Neutrophil (primary cell): Measurements from ENCODE around the gene CEP89.

Experiments
- H3K27ac ChIP-seq: fragments of 200-600 bp; sonication (generic); 2 replicates; pipeline ENCODE4 v1.5.1; 2016; ENCODE audit warnings: mild to moderate bottlenecking, moderate library complexity
- H3K27me3 ChIP-seq: fragments of 200-600 bp; sonication (generic); 2 replicates; pipeline ENCODE4 v1.6.0; 2016; ENCODE audit warnings: mild to moderate bottlenecking
- H3K36me3 ChIP-seq: fragments of 200-600 bp; sonication (generic); 2 replicates; pipeline ENCODE4 v1.5.1; 2017
- H3K4me1 ChIP-seq, 2 experiments: fragments of 200-600 bp in 1 of 2; sonication (generic) in 1 of 2; 1 replicate in 1 of 2; 2 replicates in 1 of 2; pipeline versions ENCODE4 v1.5.1 to v1.6.1; 2013 to 2016; ENCODE audit warnings: low read depth in 1 of 2, low read length in 1 of 2, mild to moderate bottlenecking in 1 of 2, moderate library complexity in 1 of 2; ENCODE audit not compliant: control insufficient read depth in 1 of 2, insufficient read depth in 1 of 2
- H3K4me3 ChIP-seq, 2 experiments: fragments of 200-600 bp in 1 of 2; sonication (generic) in 1 of 2; 1 replicate in 1 of 2; 2 replicates in 1 of 2; pipeline ENCODE4 v1.5.1; 2013 to 2016; ENCODE audit warnings: low read depth in 1 of 2, low read length in 1 of 2, mild to moderate bottlenecking in 1 of 2, moderate library complexity in 1 of 2
- H3K9me3 ChIP-seq: fragments of 200-600 bp; sonication (generic); 2 replicates; pipeline ENCODE4 v1.5.1; 2016
- TF ChIP-seq, protein P1 (sequence below): fragments of 200-600 bp; sonication (generic); IDR thresholded peaks from 2 replicates; pipeline ENCODE4 v1.5.1; 2016; ENCODE audit warnings: antibody characterized with exemption

CEP89 gene

DNA sequence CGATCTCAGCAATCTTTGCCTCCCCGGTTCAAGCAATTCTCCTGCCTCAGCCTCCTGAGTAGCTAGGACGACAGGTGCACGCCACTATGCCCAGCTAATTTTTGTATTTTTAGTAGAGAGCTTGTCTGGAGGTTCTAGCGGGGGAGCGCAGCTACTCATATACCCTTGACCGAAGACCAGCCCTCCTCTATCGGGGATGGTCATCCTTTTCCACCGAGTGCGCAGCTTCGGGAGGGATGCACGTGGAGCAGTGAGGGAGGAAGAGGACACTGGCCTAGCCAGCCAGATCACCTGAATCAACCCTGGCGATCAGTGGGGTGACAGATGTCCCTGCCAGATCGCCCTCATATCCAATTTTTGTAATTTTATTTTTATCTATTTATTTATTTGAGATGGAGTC is 109.0 kb downstream of the CEP89 start:
- H3K36me3 ChIP-seq, result no peaks in the 10 kb centered on the region
- H3K9me3 ChIP-seq, result no peaks in the 10 kb centered on the region
- no peak overlapping the region for H3K27ac ChIP-seq
- no peaks in the 10 kb centered on the region for H3K4me1 ChIP-seq
- TF ChIP-seq, protein P1, sequence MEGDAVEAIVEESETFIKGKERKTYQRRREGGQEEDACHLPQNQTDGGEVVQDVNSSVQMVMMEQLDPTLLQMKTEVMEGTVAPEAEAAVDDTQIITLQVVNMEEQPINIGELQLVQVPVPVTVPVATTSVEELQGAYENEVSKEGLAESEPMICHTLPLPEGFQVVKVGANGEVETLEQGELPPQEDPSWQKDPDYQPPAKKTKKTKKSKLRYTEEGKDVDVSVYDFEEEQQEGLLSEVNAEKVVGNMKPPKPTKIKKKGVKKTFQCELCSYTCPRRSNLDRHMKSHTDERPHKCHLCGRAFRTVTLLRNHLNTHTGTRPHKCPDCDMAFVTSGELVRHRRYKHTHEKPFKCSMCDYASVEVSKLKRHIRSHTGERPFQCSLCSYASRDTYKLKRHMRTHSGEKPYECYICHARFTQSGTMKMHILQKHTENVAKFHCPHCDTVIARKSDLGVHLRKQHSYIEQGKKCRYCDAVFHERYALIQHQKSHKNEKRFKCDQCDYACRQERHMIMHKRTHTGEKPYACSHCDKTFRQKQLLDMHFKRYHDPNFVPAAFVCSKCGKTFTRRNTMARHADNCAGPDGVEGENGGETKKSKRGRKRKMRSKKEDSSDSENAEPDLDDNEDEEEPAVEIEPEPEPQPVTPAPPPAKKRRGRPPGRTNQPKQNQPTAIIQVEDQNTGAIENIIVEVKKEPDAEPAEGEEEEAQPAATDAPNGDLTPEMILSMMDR, result no peak
- no peaks in the 10 kb centered on the region for H3K27me3 ChIP-seq
- H3K4me3 ChIP-seq, result no peak overlapping the region

DNA sequence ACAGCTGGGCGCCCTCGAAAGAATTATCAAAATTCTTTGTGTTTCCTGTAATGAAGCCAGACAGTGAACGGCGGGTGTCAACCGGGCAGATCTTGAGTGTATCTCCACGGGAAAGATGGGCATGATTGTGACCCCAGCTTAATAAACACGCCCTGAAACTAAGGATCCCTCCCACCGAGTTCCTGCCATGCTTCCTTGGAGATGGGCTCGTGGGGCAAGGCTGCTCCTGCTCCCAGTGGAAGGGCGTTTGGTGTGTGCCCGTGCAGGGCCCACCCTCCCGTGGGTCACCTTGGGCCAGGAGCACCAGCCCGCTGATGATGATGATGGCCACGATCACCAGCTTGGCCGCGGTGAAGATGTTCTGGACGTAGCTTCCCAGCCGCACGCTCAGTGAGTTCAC is 109.6 kb downstream of the CEP89 start:
- no peak overlapping the region for H3K27ac ChIP-seq
- no peaks in the 10 kb centered on the region for H3K9me3 ChIP-seq
- no peak overlapping the region for H3K4me3 ChIP-seq
- no peaks in the 10 kb centered on the region for H3K27me3 ChIP-seq
- H3K36me3 ChIP-seq, result no peaks in the 10 kb centered on the region
- no peaks in the 10 kb centered on the region for H3K4me1 ChIP-seq
- TF ChIP-seq, protein P1, result no peak

DNA sequence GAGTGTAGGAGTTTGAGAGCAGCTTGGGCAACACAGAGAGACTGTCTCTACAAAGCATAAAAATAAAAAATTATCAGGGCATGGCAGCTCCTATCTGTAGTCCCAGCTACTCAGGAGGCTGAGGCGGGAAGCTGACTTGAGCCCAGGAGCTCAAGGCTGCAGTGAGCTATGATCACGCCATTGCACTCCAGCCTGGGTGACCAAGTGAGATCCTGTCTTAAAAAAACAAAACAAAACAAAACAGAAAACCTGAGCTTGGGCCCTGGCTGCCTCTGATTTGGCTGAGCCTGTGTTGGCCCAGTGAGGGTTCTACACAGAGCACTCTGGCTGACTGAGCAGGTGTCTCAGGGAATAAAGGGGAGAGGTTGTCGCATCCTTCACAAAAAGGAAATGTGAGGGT is 110.2 kb downstream of the CEP89 start:
- no peaks in the 10 kb centered on the region for H3K27me3 ChIP-seq
- H3K36me3 ChIP-seq, result no peaks in the 10 kb centered on the region
- H3K4me3 ChIP-seq, result no peak overlapping the region
- H3K4me1 ChIP-seq, result no peaks in the 10 kb centered on the region
- TF ChIP-seq, protein P1, result no peak
- no peaks in the 10 kb centered on the region for H3K9me3 ChIP-seq
- H3K27ac ChIP-seq, result no peak overlapping the region

DNA sequence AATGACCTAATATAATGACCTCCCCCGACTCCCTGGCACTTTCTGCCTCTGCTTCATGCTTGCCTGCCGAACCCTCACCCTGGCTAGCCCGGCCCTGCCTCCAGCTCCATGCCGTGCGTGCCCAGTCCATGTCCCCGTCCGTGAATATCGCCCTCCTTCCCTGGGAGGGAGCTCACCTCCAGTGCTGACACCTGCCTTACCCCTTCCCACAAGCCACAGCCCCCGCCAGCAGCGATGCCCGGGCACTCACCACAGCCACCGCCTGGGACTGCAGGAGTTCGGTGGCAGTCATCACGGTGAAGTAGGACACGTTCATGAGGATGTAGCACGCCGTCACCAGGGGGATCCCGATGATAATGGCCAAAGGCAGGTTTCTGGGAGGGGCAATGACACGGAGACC is 112.2 kb downstream of the CEP89 start:
- TF ChIP-seq, protein P1, result no peak
- H3K9me3 ChIP-seq, result no peaks in the 10 kb centered on the region
- H3K4me3 ChIP-seq, result no peak overlapping the region
- no peaks in the 10 kb centered on the region for H3K27me3 ChIP-seq
- no peaks in the 10 kb centered on the region for H3K36me3 ChIP-seq
- no peaks in the 10 kb centered on the region for H3K4me1 ChIP-seq
- no peak overlapping the region for H3K27ac ChIP-seq

DNA sequence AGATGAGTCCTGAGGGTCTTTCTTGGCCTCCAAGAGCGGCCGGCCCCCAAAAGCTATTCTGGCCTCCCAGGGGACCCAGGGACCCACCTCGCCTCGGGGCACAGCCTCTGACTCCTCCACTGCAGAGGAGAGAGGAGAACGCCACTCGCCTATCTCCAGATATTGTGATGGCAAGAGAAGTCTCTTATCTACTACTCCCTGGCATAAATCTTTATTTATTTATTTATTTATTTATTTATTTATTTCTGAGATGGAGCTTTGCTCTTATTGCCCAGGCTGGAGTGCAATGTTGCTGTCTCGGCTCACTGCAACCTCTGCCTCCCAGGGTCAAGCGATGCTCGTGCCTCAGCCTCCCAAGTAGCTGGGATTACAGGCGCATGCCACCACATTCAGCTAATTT is 113.2 kb downstream of the CEP89 start:
- Histone ChIP-seq H3K4me3 (no peak overlapping the region), H3K27me3 (no peaks in the 10 kb centered on the region), H3K9me3 (no peaks in the 10 kb centered on the region), H3K4me1 (no peaks in the 10 kb centered on the region), H3K27ac (no peak overlapping the region), H3K36me3 (no peaks in the 10 kb centered on the region)
- TF ChIP-seq, protein P1, result no peak

DNA sequence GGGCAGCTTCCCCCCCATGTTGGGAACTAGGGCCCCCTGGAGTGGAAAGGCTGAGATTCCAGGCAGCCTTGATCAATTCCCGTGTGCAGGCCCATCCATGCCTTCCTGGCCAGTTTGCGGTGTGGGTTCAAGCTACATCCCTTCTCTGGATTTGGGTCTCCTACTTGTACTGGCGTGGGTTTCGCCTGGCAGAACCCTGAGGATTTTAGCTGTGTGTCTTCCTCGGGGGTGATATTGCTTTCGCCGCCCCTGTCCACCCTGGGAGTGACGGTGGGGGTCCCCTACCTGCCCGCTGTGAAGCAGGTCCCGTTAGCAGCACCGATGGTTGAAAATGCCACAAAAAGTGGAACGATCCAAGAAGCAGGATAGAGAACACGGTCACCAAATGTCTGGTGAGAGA is 113.6 kb downstream of the CEP89 start:
- H3K36me3 ChIP-seq, result no peaks in the 10 kb centered on the region
- TF ChIP-seq, protein P1, result no peak
- H3K27me3 ChIP-seq, result no peaks in the 10 kb centered on the region
- H3K4me1 ChIP-seq, result no peaks in the 10 kb centered on the region
- no peak overlapping the region for H3K27ac ChIP-seq
- no peaks in the 10 kb centered on the region for H3K9me3 ChIP-seq
- no peak overlapping the region for H3K4me3 ChIP-seq
